ENCODE results near the gene ATF6.
"Not testable (repeated sequence)": the region's sequence is repeated elsewhere in the genome, so short reads cannot be mapped to it uniquely, and the experiment has no call there.

Gene ATF6

DNA sequence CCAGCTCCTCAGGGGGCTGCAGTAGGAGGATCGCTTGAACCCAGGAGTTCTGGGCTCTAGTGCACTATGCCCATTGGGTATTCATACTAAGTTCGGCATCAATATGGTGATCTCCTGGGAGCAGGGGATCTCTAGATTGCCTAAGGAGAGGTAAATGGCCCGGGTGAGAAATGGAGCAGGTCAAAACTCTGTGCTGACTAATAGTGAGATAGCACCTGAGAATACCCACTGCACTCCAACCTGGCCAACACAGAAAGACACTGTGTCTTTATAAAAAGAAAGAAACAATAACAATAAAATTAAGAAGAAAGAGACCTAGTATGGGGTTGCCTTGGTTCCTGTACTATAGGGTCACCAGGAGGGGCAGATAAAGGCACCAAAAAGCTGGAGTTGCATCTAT lies 30.3 kb upstream of the ATF6 start:
- no peak for DNase-seq (ENCODE audit: low read depth, low spot score)

DNA sequence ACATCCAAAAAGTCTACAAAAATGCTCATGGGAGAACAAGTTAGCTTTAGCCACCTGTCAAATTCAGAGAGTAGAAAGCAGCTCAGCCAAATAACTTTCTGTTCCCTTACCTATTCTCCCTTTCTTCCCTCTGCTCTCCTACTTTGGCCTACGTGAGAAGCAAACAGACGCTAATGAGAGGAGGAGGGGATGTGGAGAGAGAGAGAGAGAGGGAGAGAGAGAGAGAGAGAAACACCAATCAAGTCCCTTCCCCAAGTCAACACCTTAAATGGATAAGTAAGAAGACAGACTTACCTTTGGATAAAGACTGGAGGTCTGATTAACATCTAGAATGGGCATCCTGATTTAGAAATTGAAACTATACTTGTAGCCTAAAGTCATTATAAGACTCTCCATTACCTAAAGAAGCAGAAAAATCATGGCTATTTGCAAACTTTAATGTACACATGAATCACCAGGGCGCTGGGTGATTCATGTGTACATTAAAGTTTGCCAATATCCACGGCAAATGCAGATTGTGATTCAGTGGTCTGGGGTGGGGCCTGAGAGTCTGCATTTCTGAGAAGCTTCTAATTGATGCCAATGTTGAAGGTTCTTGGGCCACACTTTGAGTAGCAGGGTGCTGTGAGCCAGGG lies 29.7 kb upstream of the ATF6 start:
- no peak for DNase-seq (ENCODE audit: low read depth, low spot score)

DNA sequence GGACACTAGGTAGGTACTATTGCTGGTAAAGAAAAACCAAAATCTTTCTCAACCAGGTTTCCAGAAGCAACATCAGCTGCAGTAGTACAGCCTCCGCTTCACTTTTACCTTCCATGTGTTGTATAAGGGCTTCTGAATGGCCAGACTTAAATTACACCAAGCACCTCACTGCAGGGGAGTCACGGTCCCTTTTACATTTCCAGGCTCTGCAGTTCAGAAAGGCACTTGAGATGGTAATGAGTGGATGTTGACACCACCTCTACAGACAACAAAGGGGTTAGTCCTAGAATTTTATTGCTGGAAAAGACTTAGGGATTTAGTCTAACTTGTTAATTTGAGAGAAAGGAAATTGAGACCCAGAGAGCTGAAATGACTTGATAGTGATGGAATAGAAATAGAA lies 28.5 kb upstream of the ATF6 start:
- DNase-seq (ENCODE audit: low read depth, low spot score), result no peak

DNA sequence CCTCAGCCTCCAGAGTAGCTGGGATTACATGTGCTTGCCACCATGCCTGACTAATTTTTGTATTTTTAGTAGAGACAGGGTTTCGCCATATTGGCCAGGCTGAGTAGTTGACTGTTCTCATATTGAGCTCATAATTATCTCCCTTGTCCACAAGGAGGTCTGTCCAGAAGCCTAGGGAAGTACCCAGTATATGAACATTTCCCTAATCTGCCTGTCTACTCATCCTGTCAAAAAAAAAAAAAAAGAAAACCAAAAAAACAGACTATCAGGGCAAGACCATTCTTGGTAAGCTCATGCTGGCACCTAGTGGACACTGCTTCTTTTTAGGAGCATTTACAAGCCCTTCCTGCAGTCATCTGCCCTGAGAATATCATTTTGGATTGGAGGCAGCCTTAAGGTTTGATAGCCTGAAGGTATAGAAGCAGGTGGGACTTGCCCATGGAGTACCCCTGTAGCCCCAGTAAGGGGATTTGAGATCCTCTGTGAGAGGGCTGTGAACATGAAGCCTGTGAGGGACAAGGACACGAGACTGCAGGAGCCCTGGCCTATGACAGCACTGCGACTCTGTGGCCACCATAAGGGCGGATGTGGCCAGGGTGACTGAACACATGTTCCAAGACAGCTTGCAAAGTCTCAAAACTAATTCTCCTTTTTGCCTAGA lies 27.4 kb upstream of the ATF6 start:
- no peak for DNase-seq (ENCODE audit: low read depth, low spot score)

DNA sequence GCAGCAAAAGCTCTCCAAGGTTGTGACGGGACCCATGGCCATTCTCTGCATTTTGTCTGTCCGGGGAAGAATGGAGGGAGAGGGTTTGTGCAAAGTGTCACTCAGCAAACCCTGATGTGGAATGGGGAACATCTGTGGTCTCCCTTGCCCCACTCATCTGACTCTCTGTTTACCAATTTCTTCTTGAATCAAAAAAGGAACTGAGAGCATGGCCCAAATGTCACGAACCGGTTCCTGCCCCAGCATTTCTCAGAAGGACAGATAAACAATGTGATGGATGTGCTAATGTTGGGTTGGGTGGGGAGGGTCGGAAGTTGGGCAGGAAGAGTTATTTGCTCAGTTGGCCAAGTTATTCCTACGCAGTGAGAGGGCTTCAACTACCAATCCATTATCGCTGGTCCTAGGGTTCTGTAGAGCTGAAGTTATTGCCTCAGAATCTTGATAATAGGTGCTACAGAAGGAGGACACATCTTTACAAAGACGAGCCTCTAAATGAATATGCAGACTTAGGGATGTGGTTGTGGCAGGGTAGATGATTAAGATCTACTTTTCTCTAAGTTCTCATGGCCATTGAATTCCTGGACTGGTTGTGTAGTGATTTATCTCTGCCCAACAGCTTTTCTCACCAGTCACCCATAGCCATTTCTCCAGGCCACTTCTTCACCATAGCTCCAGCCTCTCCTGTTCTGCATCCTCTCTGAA lies 26.1 kb upstream of the ATF6 start:
- no peak for DNase-seq (ENCODE audit: low read depth, low spot score)

DNA sequence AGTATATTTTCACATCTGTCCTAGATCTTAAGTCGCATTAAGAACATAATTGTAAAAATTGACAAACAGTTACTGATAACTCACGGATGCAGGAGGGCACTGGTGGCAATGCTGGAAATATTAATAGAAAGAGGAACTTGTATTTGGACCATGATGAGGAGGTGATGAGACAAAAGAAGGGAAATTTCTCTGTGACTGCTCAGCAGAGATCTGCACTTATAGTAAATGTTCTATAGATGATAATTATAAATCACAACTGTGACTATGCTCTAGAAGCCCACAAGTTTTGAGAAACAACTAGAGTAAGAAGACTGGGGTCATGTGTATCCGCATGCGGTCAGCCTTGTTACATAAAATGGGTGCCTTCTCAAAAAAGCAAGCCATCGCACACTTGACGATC lies 25.2 kb upstream of the ATF6 start:
- DNase-seq (ENCODE audit: low read depth, low spot score), result no peak

DNA sequence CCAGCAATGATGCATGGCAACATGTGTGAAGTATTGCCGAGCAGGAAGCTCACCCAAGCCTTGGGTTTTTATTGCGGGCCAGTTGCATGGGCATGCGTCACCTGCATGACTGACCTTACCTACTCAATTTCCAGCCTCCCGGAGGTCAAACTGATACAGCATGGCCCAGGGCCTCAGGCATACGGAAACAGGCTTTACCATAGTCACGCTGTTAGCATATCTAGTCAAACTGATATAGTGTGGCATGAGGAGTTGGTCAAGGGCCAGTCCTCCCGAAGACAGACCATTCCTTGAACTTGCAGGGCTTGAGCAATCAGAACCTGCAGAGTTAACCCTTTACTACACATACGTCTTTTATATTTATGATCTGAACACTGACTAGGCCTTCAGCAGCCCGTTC lies 22.9 kb upstream of the ATF6 start:
- no peak for DNase-seq (ENCODE audit: low read depth, low spot score)

DNA sequence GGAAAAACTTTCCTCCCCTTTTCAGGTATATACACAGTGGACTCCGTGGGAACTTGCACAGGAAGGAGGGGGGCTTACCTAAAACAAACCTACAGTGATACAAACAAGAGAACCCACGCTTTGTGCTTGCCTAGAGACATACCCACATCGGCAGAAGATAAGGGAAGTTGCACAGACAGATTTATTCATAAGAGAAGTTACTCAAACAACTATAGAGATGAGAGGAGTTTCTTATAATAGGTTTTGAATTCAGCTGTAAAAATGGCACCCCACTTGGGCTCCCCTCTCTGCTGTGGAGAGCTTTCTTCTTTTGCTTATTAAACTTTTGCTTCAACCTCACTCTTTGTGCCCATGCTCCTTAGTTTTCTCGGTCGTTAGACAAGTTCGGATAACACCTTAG lies 18.3 kb upstream of the ATF6 start:
- no peak for DNase-seq (ENCODE audit: low read depth, low spot score)

DNA sequence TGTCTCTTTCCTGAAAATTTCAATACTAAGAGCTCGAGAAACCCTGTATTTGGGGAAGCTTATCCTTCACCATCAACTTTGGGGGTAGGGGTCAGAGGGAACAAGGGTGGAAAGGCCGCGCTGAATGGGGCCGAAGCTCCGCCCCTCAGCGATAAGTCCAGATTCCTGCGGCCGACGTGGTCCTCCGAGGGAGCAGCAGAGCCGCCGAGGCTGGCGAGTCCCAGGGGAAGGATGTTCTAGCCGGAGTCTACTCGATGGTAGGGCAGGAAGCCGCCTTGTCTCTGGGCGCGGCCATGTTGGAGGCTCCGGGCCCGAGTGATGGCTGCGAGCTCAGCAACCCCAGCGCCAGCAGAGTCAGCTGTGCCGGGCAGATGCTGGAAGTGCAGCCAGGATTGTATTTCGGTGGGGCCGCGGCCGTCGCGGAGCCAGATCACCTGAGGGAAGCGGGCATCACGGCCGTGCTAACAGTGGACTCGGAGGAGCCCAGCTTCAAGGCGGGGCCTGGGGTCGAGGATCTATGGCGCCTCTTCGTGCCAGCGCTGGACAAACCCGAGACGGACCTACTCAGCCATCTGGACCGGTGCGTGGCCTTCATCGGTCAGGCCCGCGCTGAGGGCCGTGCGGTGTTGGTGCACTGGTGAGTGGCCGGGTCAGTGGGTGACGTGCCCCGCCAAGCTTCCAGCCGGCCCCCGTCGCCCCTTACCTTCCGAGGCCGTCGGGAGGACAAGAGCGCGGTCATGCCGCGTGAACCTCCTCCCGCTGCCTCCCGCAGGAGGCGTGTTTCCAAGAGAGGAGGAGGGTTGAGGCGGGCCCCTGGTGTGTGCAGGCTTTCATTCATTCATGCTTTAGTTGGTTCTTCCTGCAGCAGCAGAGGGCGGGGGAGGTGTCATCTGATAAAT lies 16.4 kb upstream of the ATF6 start, which contains the start of gene DUSP12:
Gene DUSP12, plus strand, starts transcription at position 278 of the 899 bp plus-strand sequence. Its CDS starts 16 bp downstream, at position 294.
- DNase-seq (ENCODE audit: low read depth, low spot score), result peak; percentile 80

DNA sequence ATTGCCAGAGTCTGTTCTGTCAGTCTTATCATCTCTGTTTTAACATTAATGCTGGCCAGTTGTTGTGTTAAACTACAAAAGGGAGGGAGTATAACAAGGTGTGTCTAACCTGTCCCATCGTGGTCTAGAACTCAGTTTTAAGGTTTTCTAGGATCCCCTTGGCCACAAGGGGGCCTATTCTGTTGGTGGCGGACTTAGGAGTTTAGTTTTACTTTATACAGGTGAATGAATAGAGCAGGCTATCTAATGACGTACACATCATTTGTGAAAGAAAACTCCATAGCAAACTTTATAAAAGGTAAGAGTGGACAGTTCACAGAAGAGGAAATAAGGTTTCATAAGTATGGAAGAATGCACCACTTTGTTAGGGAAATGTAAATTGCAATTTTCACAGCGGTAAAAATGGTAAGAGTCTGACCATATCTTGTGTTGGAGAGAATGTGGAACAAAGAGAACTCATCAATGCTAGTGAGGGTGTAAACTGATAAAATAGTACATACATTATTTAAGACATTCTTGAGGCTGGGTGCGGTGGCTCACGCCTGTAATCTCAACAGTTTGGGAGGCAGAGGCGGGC lies 2.5 kb upstream of the ATF6 start:
- DNase-seq (ENCODE audit: low read depth, low spot score), result no peak

DNA sequence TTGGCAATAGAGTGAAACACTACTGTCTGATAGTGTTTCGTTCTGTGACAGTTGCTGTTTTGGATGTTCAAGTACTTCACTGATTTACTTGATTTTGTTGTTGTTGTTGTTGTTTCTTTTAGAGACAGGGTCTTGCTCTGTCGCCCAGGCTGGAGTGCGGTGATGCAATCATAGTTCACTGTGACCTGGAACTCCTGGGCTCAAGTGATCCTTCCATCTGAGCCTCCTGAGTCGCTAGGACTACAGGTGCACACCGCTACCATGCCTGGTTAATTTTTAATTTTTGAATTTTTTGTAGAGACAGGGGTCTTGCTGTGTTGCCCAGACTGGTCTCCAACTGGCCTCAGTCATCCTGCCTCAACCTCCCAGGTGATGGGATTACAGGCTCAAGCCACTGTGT lies 2.3 kb downstream of the ATF6 start:
- DNase-seq (ENCODE audit: low read depth, low spot score), result no peak

DNA sequence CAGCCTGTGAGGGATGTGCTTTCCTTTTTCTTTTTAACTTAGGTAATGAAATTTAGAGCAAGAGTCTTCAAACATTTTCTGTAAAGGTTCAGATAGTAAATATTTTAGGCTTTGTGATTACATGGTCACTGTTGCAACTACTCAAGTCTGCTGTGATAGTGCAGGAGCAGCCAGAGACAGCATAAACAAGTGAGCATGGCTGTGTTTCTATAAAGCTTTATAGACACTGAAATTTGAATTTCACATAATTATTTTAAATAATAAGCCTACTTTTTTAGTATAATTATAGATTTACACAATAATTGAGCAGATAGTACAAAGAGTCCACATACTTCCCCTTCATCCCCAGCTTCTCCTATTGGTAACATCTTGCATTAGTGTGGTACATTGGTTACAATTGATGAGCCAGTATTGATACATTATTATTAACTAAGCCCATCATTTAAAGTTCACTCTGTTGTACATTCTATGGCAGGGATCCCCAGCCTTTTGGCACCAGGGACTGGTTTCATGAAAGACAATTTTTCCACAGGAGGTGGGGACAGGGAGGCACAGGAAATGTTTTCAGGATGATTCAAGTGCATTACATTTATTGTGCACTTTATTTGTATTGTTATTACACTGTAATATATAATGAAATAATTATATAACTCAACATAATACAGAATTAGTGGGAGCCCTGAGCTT lies 3.0 kb downstream of the ATF6 start:
- no peak for DNase-seq (ENCODE audit: low read depth, low spot score)

DNA sequence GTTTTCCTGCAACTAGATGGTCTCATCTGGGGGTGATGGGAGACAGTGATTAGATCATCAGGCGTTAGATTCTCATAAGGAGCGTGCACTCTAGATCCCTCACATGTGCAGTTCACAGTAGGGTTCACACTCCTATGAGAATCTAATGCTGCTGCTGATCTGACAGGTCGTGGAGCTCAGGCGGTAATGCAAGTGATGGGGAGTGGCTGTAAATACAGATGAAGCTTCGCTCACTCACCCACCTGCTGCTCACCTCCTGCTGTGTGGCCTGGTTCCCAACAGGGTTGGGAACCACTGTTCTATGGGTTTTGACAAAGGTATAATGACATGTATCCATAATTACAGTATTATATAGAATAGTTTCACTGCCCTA lies 3.5 kb downstream of the ATF6 start:
- DNase-seq (ENCODE audit: low read depth, low spot score), result not testable (repeated sequence)

DNA sequence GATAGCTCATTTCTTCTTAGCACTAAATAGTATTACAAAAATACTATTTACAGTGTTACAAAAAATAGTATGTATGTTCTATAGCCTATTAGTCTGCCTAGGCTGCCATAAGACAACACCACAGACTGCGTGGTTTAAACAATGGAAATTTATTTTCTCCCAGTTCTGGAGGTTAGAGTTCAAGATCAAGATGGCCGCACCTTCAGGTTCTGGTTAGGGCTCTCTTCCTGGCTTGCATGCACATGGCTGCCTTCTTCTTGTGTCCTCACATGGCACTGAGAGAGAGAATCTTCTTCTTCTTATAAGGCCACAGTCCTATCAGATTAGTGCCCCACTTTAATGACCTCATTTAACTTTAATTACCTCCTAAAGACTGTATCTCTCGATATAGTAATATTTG lies 4.1 kb downstream of the ATF6 start:
- no peak for DNase-seq (ENCODE audit: low read depth, low spot score)

DNA sequence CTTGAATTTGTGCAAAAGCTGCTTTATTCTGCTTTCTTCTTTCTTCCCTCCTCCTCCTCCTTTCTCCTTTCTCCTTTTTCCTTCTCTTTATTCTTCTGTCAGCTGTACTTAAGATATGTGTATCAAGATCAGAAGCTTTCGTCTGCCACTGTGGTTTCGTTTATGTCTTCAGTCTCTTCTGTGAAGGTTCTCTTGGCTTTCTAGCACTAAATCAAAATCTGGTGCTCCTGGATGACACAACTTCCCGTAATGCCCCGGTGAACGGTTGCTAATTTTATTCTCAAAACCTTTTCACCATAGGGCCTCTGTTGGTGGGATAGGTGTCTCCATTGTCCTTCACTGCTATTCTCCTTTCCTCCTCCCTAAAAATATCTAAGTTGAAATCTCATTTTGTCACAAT lies 5.0 kb downstream of the ATF6 start:
- DNase-seq (ENCODE audit: low read depth, low spot score), result no peak

DNA sequence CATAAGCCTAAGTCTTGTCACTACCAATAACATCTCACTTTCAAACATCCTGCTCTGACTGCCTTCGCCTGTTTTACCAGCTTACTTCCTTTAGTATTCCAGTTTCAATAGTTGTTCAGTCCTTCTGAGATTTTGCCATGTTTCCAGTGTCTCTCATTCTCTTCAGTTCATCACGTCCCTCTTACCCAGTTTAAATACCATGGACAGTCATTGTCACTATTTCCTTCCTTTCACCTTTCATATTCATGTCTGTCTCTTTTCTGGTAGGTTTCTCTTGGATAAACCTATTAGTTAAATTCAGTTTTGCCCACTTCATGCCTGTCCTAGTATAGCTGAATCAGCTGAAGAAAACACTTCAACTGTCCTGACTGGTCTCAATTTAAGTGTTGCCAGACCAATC lies 5.9 kb downstream of the ATF6 start:
- no peak for DNase-seq (ENCODE audit: low read depth, low spot score)

DNA sequence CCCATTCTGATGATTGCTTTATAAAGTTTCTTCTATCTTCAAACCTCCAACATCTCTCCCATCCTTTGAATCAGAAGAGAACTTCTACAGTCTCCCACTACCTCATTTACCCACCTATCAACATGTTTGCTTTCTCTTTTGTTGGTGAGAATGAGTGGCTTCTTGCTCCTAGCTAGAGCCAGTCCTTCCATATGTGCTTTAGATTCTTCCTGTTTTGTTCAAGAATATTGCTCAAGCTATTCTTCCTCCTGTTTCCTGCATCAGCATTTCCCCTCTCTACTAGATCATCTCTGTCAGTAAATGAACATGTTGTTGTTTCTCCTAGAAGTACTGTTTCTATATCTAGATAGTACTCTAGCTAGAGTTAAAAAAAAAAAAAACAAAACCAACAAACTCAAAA lies 6.3 kb downstream of the ATF6 start:
- DNase-seq (ENCODE audit: low read depth, low spot score), result no peak

DNA sequence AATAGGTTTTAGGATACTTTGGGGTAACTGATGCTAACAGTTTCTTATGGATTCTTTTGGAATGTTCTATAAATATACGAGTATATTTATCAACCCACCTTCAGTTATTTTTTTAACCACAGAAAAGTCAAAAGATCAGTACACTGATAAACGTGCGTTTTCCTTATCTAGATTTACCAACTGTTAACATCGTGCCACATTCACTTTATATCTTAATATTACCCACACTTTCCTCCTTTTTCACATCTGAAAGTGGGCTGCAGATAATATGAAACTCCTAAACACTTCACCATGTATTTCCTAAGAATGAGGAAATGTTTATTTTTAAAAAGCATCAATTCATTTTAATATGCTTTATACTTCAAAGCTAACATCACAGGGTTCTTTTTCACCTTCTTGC lies 7.7 kb downstream of the ATF6 start:
- no peak for DNase-seq (ENCODE audit: low read depth, low spot score)

DNA sequence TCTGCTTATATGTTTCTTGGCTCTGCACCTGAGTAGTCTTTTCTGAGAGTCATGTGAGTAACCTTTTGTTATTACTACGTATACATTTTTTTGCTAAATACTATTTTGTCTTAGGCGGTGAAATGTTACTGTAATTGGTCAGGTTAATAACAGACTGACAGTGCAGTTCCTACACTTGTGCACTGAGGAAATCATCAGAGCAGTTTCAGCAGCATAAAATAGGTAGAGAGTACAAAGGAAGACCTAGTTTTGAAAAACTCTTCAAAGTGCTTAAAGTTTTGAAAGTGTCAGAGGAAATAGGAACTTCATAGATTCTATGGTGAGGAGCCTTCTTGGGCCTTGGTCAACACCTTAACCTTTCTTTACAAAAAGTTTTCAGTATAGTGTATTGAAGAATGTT lies 11.1 kb downstream of the ATF6 start:
- no peak for DNase-seq (ENCODE audit: low read depth, low spot score)

DNA sequence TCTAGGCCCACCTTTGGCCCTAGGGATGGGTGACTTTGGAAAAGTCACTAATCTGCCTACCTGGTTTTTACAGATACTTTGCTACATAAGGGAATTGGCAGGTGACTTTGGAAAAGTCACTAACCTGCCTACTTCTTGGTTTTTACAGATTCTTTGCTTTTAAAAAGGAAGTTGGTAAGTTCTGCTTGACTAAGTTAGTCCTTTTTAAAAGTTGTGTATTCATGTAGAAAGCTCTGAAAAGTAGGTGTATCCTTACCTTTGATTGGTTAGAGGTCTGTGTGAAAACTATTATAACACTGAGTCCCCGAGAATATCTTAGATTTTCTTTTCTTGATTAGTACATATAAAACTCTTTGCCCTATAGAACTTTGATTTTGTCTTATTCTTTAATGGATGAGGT lies 12.4 kb downstream of the ATF6 start:
- no peak for DNase-seq (ENCODE audit: low read depth, low spot score)

DNA sequence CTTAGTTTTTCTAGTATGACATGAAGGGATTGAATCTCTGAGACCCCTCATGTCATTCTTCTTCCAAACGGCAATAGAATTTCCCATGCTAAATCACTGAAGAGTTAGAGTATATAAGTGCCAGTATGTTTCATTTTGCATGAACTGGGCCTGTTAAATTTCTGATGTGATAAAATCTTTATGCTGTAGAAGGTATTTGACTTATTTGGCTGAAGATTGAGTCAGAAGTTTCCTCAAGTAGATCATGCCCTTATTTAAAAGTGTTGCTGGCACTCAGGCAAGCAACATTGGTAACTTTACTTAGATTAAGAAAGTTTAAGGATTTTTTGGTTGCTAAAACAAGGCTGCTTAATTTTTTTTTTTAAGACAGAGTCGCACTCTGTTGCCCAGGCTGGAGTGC lies 13.3 kb downstream of the ATF6 start:
- no peak for DNase-seq (ENCODE audit: low read depth, low spot score)

Data from brain pericyte (primary cell).